WTC11 (cell line): ENCODE results near the gene DCD. TPM values are rescaled to one million over a fixed set of nuclear protein-coding genes. Genes with fewer than 3 reads are reported as not detected.

ENCODE experiments used
- AR ChIP-seq: fragments of 250-450 bp; sonication (Bioruptor Pico); IDR thresholded peaks from 2 replicates; pipeline ENCODE4 v1.9.0; 2021; ENCODE audit warnings: mild to moderate bottlenecking
- E2F1 ChIP-seq: sonication (generic); formaldehyde crosslinking; IDR thresholded peaks from 2 replicates; pipeline ENCODE4 v1.8.0; 2022; ENCODE audit warnings: mild to moderate bottlenecking, missing genetic modification reagents
- MLX ChIP-seq: sonication (generic); formaldehyde crosslinking; IDR thresholded peaks from 2 replicates; pipeline ENCODE4 v1.8.1; 2023; ENCODE audit warnings: mild to moderate bottlenecking, missing genetic modification reagents, moderate library complexity
- total RNA-seq: library from RNA; stranded (reverse); gene quantifications from 3 replicates; pipeline ENCODE4 v1.2.3, GENCODE V29; 2021

DCD gene
- total RNA-seq, 1 experiment from 2014 or later, result not detected

- TF ChIP-seq E2F1 (CRISPR knock-in tag) (no peak), AR (CRISPR knock-in tag) (no peak), MLX (CRISPR knock-in tag) (no peak)
Measured at GRCh38 chr12:54595471-54595870, 52.7 kb downstream of the DCD start (continued).

Other genes with a start within 250 kb of the DCD start
- 19.3 to 21.9 TPM (median 20.8 TPM) in 3 replicates for gene ITGA5, start 229.1 kb downstream of the DCD start, total RNA-seq
- gene GTSF1, start 174.8 kb downstream of the DCD start, total RNA-seq, result 0.55 to 0.99 TPM (median 0.74 TPM) in 3 replicates
- gene NCKAP1L, start 150.6 kb downstream of the DCD start, total RNA-seq, result 0.41 to 0.76 TPM (median 0.57 TPM) in 3 replicates
- 0.41 to 1.9 TPM (median 0.64 TPM) in 3 replicates for gene PDE1B, start 98.8 kb downstream of the DCD start, total RNA-seq
- 12.4 to 15.5 TPM (median 13.1 TPM) in 3 replicates for gene PPP1R1A, start 59.7 kb downstream of the DCD start, total RNA-seq
- not detected in 3 replicates for gene LACRT, start 13.5 kb downstream of the DCD start, total RNA-seq
- gene MUCL1, start 206.2 kb upstream of the DCD start, total RNA-seq, result not detected in 3 replicates